ENCODE measurements around the gene MGST3.
"Not testable (repeated sequence)": the region's sequence is repeated elsewhere in the genome, so short reads cannot be mapped to it uniquely, and the experiment has no call there.

Gene MGST3

GRCh38 chr1:165629848-165630628 lies 996 bp upstream of the MGST3 start:
- peak in 1 of 5 experiments; percentile 7 for DNase-seq

GRCh38 chr1:165631342-165632151 lies 513 bp downstream of the MGST3 start:
- DNase-seq: peak in 3 of 5 experiments; percentile 7 to 81 (median 12)

- DNase-seq: no peak
Observed at GRCh38 chr1:165632152-165632469, 1.1 kb downstream of the MGST3 start.

GRCh38 chr1:165632491-165632890 lies 1.5 kb downstream of the MGST3 start:
- DNase-seq: no peak

DNA sequence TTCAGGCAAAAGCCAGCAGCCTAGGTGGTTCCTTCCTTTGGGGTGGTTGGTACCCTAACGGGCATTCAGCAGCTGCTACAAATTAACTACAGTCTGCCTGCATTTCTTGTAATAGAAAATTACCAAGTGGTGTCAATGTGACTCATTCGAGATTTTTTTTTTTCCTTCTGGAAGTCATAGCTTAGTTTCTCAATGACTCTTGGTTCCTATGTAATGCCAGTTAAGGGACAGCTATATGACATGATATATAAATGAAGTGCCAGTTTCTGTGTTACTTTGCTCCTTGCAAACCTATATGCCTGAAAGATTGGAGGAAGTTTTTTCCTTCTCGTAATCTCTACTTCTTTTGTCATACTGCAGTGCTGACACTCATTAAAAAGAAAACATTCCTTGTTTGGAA lies 2.6 kb downstream of the MGST3 start:
- peak in 1 of 5 experiments; percentile 64 for DNase-seq

- no peak for DNase-seq
Observed at GRCh38 chr1:165634154-165634921, 3.3 kb downstream of the MGST3 start.

DNA sequence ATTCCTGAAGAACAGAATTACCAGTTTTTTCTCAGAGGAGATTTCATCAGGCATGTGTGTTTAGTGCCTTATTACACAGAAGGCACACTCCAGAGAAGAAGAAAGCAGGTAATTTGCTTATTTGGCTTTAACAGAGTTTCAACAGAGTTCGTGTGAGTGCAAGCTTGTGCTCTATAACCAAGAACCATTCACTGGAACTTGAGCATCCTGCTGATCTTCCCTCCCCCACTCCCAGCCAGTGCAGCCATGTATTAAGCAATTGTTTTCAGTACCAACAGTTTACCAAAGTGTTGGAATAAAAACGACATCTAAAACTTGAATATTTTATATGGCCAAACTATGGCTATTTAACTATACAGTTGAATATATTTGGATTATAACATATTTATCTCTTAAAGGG lies 4.3 kb downstream of the MGST3 start:
- no peak for DNase-seq

- no peak for DNase-seq
Observed at GRCh38 chr1:165635823-165636222, 4.8 kb downstream of the MGST3 start.

DNA sequence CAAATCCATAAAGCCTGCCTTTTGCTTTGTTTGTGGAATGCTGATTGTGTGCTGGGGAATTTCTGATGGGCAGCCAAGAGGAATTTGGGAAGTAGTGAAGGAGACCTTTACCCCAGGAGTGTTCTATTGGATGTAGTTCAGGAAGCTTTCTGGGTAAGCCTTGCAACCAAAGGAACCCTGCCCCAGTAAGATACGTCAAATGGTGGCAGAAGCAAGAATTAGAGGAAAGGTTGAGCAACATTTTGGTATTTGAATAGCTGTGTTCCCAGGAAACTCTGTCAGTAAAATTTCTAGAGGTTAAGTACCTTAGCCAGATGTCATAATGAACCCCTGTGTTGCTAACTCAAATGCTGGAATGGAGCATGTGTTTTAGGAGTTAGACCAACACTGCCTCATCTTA lies 6.4 kb downstream of the MGST3 start:
- no peak for DNase-seq

DNA sequence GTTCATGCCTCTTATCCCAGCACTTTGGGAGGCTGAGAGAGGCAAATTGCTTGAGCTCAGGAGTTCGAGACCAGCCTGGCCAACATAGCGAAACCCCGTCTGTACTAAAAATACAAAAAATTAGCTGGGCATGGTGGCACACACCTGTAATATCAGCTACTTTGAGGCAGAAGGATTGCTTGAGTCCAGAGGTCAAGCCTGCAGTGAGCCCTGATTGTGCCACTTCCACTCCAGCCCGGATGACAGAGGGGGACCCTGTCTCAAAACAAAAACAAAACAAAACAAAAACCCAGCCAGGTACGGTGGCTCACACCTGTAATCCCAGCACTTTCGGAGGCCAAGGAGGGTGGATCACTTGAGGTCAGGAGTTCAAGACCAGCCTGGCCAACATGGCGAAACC lies 7.2 kb downstream of the MGST3 start:
- not testable (repeated sequence) for DNase-seq

DNA sequence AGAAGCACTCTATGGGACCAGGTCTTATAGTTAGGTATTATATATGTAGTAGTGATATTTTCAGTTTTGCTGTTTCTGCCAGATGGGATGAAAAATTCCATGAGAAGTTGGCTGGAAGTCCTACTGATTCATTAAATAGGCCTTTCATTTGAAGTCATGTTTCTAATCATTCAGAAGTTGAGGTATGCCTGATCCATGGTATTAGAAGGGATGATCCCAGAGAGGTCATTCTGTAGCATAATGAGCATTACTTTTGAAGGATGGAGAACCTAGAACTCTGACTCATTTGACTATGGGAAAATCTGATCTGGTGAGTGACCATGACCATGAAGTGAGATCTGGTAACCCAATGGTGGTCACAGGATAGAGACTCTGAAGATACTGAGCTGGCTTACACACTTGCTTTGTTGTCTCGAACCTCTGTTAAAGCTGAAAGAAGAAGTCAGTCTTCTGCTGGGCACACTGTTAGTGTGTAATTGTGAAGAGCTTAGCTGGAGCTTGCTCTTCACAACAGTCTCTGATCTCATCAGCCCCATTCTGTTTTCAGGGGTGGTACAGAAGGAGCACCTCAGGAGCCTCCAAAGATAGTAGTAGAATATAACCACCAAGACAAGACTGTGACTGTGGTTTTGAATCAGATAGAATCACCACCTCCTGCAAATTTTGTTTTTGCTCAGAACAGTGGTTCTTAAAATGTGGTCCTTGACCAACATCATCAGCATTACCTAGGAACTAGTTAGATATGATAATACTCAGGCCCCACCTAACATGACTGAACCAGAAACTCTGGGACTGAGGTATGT lies 9.0 kb downstream of the MGST3 start:
- peak in 1 of 5 experiments; percentile 94 for DNase-seq

- no peak for DNase-seq
Observed at GRCh38 chr1:165641231-165641987, 10.4 kb downstream of the MGST3 start.

GRCh38 chr1:165644064-165644735 lies 13.2 kb downstream of the MGST3 start:
- DNase-seq: peak in 1 of 5 experiments; percentile 31

- peak in 2 of 5 experiments; percentile 25 to 88 for DNase-seq
Observed at GRCh38 chr1:165645654-165646366, 14.8 kb downstream of the MGST3 start.

DNA sequence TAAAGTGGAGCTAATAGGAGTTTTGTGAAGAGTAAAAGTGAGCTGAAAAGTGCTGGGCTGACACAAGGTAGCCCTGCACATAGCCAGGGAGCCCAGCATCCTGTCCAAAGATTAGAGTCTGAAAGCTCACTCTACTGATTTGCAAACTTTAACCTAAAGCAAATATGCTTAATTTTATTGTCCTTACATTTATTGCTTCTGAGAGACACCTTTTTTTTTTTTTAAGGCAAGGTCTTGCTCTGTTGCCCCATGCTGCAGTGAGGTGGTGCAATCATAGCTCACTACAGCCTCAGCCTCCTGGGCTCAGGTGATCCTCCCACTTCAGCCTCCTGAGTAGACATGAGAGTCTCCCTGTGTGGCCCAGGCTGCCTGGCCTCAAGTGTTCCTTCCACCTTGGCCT lies 16.5 kb downstream of the MGST3 start:
- DNase-seq: no peak

DNA sequence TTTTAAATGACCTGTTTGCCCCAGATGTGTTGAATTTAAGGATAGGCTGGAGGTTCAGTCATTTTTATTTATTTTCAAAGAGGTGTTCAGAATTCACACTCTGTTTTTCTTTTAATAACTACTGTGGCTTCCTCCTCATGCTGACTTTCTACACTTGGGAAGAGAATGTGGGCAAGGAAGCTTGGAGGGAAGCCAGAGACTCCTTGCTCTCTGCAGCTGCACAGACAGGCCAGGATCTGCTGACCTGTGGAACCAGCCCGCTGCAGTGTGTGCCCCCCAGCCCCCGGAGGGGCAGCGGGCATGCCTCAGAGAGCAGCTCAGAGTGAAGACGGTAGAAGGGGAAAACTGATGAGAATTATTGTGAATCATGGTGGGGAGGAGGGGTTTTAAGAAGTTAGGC lies 16.9 kb downstream of the MGST3 start:
- DNase-seq: no peak

- DNase-seq: no peak
Observed at GRCh38 chr1:165648919-165649572, 18.0 kb downstream of the MGST3 start.

GRCh38 chr1:165650981-165651625 lies 20.1 kb downstream of the MGST3 start:
- no peak for DNase-seq

All from T-helper 2 cell (primary cell).